Kidney capillary endothelial cell (primary cell): ENCODE data around the gene UNC80.
A peak's percentile ranks its signal among the peaks of the same experiment; 100 is the strongest.
"Not testable (repeated sequence)": the region's sequence is repeated elsewhere in the genome, so short reads cannot be mapped to it uniquely, and the experiment has no call there.

Source experiments
- DNase-seq: peaks from one replicate; pipeline ENCODE4 v3.0.0-alpha.2; 2018; ENCODE audit warnings: low spot score

UNC80 gene, protein sequence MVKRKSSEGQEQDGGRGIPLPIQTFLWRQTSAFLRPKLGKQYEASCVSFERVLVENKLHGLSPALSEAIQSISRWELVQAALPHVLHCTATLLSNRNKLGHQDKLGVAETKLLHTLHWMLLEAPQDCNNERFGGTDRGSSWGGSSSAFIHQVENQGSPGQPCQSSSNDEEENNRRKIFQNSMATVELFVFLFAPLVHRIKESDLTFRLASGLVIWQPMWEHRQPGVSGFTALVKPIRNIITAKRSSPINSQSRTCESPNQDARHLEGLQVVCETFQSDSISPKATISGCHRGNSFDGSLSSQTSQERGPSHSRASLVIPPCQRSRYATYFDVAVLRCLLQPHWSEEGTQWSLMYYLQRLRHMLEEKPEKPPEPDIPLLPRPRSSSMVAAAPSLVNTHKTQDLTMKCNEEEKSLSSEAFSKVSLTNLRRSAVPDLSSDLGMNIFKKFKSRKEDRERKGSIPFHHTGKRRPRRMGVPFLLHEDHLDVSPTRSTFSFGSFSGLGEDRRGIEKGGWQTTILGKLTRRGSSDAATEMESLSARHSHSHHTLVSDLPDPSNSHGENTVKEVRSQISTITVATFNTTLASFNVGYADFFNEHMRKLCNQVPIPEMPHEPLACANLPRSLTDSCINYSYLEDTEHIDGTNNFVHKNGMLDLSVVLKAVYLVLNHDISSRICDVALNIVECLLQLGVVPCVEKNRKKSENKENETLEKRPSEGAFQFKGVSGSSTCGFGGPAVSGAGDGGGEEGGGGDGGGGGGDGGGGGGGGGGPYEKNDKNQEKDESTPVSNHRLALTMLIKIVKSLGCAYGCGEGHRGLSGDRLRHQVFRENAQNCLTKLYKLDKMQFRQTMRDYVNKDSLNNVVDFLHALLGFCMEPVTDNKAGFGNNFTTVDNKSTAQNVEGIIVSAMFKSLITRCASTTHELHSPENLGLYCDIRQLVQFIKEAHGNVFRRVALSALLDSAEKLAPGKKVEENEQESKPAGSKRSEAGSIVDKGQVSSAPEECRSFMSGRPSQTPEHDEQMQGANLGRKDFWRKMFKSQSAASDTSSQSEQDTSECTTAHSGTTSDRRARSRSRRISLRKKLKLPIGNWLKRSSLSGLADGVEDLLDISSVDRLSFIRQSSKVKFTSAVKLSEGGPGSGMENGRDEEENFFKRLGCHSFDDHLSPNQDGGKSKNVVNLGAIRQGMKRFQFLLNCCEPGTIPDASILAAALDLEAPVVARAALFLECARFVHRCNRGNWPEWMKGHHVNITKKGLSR (N-terminal part only)

DNA sequence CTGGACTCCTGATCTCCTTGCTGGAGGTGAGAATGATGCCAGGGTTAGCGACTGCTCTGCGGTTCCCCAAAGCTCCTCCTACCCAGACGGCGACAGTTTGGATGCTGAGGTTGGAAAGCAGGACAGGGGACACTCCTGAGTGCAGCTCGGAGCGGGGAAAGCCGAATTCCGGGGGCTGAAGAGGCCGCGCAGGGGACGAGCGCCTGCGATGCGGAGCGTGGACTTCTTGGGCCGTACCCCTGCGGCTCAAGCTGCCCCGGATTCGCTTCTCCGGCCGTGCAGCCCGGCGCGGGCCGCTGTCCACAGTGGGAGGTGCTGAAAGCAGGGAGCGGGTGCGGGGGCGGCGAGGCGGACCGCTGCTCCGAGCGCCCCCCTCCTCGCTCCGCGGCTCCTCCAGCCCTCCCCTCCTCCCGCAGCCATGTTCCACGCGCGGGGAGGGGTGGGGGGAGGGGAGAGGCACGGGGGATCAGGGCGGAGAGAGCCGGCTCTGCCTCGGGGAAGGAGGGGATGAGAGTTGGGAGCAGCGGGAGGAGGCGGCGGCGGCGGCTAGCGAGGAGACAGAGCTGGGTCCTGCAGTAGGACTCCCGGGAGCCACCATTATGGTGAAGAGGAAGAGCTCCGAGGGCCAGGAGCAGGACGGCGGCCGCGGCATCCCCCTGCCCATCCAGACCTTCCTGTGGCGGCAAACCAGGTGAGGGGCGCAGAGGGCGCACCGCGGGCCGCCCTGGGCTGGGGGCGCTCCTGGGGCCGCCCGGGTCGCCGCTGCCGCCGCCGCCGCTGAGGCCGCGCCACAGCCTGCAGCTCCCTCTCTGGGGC, at the start of gene UNC80:
TSS of gene UNC80 (plus strand) at position 359 of the 816 bp plus-strand sequence. CDS start at position 600, 241 bp downstream.
- DNase-seq: peak; percentile 53

GRCh38 chr2:209726311-209726710, 45.3 kb upstream of the UNC80 start:
- DNase-seq: no peak

DNA sequence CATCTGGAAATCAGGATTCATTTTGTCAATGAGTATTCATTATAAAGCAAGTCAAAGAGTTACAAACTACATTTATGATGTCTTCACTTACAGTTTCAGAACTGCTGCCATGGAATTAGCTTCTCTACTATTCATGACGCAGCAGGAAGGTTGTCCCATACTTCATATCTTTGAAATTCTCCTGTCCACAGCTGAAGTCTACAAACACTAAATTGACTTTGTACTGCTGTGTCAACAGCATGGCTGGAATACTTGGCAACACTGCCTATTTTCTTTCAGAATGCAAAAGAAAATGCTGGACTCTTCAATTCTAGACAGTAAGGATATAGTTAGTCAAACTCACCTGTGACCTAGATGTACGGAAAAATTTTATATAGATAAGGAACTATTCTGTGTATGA, 44.6 kb upstream of the UNC80 start:
- DNase-seq: no peak

DNA sequence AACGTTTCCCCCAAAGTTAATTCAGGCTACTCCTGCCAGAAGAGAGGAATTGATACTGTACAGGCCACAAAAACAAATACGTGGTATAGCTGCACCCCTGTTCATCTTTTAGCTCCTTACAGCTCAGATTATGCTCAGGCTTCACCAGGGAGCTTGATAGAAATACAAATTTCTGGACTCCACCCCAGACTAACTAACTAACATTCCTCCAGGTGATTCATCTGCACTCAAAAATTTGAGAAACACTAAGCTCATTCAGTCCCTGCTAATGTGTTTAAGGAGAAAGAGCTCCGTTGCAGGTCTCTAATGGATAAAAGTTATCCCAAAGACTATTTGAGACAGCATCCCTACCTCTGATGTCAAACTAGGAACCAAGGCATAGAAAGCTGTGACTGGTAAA, 36.8 kb upstream of the UNC80 start:
- DNase-seq: no peak

DNA sequence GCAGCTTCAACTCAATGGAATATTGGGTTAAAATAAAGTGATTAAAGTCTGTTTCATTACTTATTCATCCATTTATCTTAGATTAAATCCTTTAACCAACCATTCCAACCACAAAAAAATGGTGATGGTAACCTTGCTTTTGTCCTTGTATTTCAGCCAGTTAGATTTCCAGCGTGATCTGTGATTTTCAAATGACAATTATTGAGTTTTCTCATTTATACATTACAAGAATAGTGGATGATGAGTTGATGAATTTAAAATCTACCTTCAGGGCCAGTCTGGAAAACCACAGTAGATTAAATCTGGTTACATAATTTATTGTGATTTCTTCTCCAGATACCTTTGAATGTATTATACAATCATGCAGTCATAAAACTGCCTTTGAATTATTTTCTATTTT, 29.7 kb upstream of the UNC80 start:
- no peak for DNase-seq

DNA sequence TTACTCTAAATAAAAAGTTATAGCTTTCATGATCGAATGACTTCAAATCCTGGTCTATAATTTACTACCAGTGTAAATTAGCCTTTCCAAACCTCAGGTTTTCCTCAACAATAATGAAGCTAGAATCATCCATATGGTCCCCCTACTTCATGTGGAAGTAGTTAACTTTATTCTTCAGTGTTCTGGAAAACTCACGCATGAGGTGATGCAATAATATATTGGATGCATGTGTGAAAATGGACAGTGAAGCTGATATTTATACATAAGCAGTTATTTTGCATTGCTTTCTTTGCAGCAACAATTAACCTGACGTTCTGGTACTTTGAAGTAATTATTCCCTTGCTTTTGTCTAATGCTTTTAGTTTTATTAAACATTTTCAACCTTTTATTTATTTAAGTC, 18.6 kb upstream of the UNC80 start:
- no peak for DNase-seq

DNA sequence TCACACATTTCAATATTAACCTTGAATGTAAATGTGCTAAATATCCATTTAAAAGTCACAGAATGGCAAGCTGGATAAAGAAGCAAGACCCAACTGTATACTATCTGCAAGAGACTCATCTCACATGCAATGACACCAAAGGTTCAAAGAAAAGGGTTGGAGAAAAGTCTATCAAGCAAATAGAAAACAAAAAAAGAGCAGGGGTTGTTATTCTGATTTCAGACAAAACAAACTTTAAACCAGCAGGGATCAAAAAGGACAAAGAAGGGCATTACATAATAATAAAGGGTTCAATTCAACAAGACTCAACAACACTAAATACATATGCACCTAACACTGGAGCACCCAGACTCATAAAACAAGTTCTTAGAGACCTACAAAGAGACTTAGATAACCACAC, 14.5 kb upstream of the UNC80 start:
- no peak for DNase-seq

- DNase-seq: no peak
Measured at GRCh38 chr2:209761566-209761965, 10.1 kb upstream of the UNC80 start.

GRCh38 chr2:209762563-209762962, 9.1 kb upstream of the UNC80 start:
- no peak for DNase-seq

- no peak for DNase-seq
Measured at GRCh38 chr2:209763106-209763505, 8.5 kb upstream of the UNC80 start.

- DNase-seq: no peak
Measured at GRCh38 chr2:209766613-209767012, 5.0 kb upstream of the UNC80 start.

- no peak for DNase-seq
Measured at GRCh38 chr2:209767316-209767715, 4.3 kb upstream of the UNC80 start.

- no peak for DNase-seq
Measured at GRCh38 chr2:209768557-209768956, 3.1 kb upstream of the UNC80 start.

GRCh38 chr2:209772290-209772685, 656 bp downstream of the UNC80 start:
- no peak for DNase-seq

- DNase-seq: no peak
Measured at GRCh38 chr2:209773377-209773776, 1.7 kb downstream of the UNC80 start.

DNA sequence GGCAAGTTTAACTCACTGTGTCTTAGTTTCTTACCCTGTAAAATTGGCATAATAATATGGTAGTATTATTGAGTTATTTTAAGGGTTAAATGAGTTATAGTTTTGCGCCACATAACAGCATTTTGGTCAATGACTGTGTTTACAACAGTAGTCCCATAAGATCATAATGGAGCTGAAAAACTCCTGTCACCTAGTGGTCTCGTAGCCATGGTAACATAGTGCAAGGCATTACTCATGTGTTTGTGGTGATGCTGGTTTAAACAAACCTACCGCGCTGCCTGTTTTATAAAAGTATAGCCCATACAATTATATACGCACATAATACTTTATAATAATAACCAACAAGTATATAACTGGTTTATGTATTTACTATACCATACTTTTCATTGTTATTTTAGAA, 15.8 kb downstream of the UNC80 start:
- DNase-seq: no peak

DNA sequence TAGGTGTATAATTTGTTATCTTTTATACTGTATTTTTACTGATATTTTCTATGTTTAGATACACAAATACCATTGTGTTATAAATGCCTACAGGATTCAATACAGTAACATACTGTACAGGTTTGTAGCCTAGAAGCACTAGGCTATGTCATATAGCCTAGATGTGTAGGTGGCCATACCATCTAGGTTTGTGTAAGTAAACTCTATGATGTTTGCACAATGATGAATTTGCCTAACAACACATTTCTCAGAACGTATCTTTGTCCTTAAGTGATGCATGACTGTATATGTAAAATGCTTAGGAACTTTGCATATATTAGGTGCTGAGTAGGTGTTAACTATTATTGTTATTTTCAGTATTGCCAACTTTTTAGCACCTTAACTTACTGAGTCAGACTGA, 17.3 kb downstream of the UNC80 start:
- no peak for DNase-seq

GRCh38 chr2:209790066-209790728, 18.6 kb downstream of the UNC80 start:
- DNase-seq: no peak

DNA sequence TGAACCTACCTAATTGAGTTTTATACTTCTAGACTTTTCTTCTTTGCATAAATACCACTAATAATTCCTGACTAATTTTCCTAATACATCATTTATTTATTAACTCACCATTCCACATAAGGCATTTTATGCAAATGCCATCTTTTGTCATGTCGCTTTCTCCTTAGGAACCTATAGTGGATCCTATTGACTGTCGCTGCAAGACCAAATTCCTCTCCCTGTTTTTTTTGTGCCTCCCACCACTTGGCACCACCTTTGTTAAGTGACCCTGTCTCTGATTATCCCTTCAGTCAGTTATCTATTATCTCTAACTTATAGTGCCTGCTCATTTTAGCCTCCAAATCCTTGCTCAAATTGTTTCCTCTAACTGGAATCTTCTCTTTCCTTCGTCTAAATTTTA, 19.5 kb downstream of the UNC80 start:
- DNase-seq: no peak

- DNase-seq: not testable (repeated sequence)
Measured at GRCh38 chr2:209795425-209795824, 23.8 kb downstream of the UNC80 start.

DNA sequence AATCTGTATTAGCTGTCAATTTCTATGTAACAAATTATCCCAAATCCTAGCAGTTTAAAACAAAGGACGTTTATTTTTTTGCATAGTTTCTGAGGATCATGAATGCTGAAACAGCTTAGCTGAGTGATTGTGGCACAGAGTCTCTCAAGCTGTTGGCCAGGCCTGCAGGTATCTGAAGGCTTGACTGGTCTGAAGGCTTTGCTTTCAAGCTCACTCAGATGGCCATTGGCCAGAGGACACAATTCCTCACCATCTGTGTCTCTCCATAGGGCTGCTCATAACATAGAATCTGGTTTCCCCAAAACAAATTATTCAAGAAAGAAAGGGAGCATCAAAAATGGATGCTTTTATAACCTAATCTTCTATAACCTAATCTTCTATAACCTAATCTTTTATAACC, 33.7 kb downstream of the UNC80 start:
- no peak for DNase-seq
